ENCODE data around the gene ZDHHC4. TPM values are rescaled to one million over a fixed set of nuclear protein-coding genes. Genes with fewer than 3 reads are reported as not detected.
A peak's percentile ranks its signal among the peaks of the same experiment; 100 is the strongest.

Gene ZDHHC4
- total and polyA plus RNA-seq, 4 donors: 44.1 to 79.6 (median 51.8) TPM

DNA sequence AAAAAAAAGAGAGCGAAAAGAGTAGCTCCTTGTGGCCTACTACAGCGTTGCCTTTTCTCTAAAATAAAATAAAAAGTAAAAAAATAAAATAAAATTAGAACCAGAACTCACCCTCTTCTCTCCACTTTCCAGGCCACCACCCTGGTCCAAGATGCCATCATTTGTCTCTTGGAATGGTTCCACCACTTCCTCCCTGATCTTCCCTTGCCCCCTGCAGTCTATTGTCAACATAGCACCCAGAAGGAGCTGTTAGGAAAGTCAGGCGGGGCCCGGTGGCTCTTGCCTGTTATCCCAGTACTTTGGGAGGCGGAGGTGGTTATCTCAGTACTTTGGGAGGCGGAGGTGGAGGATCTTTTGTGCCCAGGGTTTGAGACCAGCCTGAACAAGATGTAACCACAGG is 18.4 kb upstream of the ZDHHC4 start:
- TF ChIP-seq CTCF (IDR thresholded peaks at IDR 0.05; ENCODE audit: control extremely low read depth, extremely low read depth): no peak
- DNase-seq (peak in 2 of 3 donors; percentile 28 to 46), ATAC-seq (ENCODE audit: insufficient read depth, low FRiP score) (no peak)
- Histone ChIP-seq H3K27ac (ENCODE audit: low read depth in 1 of 2, low read length in 1 of 2) (no peak overlapping the region), H3K9ac (ENCODE audit: insufficient read depth in 1 of 2, low read length in 2 of 2) (no peak overlapping the region), H3K4me1 (ENCODE audit: control insufficient read depth in 5 of 5, insufficient read depth in 5 of 5, low read length in 5 of 5) (no peaks in the 10 kb centered on the region), H3K27me3 (ENCODE audit: control insufficient read depth in 3 of 3, insufficient read depth in 3 of 3, low read length in 2 of 3) (no peaks in the 10 kb centered on the region), H3K9me3 (ENCODE audit: control insufficient read depth in 4 of 4, insufficient read depth in 3 of 4, low read length in 3 of 4) (no peaks in the 10 kb centered on the region), H3K36me3 (ENCODE audit: control insufficient read depth in 4 of 4, insufficient read depth in 4 of 4, low read length in 4 of 4) (no peaks in the 10 kb centered on the region), H3K4me3 (no peak overlapping the region)
- 55 to 58% methylated on average over 5 to 6 of the region's 6 CpGs for WGBS, 2 donors

DNA sequence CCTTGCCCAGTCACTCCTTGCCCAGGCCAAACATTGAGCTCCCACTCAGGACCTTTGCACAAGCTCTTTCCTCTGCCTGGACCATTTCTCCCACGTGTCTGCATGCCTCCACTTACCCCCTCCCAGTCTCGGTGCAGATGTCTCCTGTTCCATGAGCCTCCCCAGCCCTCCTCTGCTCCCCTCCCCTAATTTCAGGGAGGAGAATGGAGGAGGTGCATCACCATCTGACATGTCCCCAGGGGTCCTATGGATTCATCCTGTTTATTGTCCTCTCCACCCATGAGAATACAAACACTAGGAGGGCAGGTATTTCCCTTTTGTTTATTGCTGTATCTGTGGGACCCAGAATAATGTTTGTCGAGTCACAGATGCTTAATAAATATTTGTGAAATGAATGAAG is 17.4 kb upstream of the ZDHHC4 start:
- 44 to 52% methylated on average over 3 of the region's 3 CpGs for WGBS, 2 donors

DNA sequence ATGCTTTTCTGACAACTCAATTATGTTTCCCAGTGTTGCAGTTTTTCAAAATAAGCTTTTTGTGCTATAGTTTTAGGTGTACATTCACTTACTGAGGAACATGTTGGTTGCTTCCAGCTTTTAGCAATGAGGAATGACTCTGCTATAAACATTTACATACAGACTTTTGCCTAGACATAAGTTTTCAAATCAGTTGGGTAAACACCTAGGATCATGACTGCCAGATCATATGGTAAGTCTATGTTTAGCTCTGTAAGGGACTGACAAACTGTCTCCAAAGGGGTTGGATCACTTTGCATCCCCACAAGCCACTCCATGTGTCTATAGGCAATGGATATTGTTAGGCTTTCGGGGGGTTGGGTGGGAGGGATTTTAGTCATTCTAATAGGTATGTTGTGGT is 15.1 kb upstream of the ZDHHC4 start:
- DNase-seq (no peak), ATAC-seq (ENCODE audit: insufficient read depth, low FRiP score) (no peak)
- no peaks in the 10 kb centered on the region for H3K27me3 ChIP-seq (ENCODE audit: control insufficient read depth in 3 of 3, insufficient read depth in 3 of 3, low read length in 2 of 3)
- H3K9me3 ChIP-seq (ENCODE audit: control insufficient read depth in 4 of 4, insufficient read depth in 3 of 4, low read length in 3 of 4): no peaks in the 10 kb centered on the region
- H3K4me3 ChIP-seq: no peak overlapping the region
- no peak overlapping the region for H3K9ac ChIP-seq (ENCODE audit: insufficient read depth in 1 of 2, low read length in 2 of 2)
- H3K27ac ChIP-seq (ENCODE audit: low read depth in 1 of 2, low read length in 1 of 2): no peak overlapping the region
- H3K4me1 ChIP-seq (ENCODE audit: control insufficient read depth in 5 of 5, insufficient read depth in 5 of 5, low read length in 5 of 5): no peaks in the 10 kb centered on the region
- no peaks in the 10 kb centered on the region for H3K36me3 ChIP-seq (ENCODE audit: control insufficient read depth in 4 of 4, insufficient read depth in 4 of 4, low read length in 4 of 4)
- no peak for TF ChIP-seq CTCF (IDR thresholded peaks at IDR 0.05; ENCODE audit: control extremely low read depth, extremely low read depth)
- WGBS, 2 donors: 95 to 97% methylated on average over 1 of the region's 1 CpG

More for the DNA sequence above, 17.4 kb upstream of the ZDHHC4 start:
- DNase-seq (no peak), ATAC-seq (ENCODE audit: insufficient read depth, low FRiP score) (no peak)
- Histone ChIP-seq H3K27me3 (ENCODE audit: control insufficient read depth in 3 of 3, insufficient read depth in 3 of 3, low read length in 2 of 3) (no peaks in the 10 kb centered on the region), H3K27ac (ENCODE audit: low read depth in 1 of 2, low read length in 1 of 2) (no peak overlapping the region), H3K4me3 (no peak overlapping the region), H3K36me3 (ENCODE audit: control insufficient read depth in 4 of 4, insufficient read depth in 4 of 4, low read length in 4 of 4) (no peaks in the 10 kb centered on the region), H3K9me3 (ENCODE audit: control insufficient read depth in 4 of 4, insufficient read depth in 3 of 4, low read length in 3 of 4) (no peaks in the 10 kb centered on the region), H3K4me1 (ENCODE audit: control insufficient read depth in 5 of 5, insufficient read depth in 5 of 5, low read length in 5 of 5) (no peaks in the 10 kb centered on the region), H3K9ac (ENCODE audit: insufficient read depth in 1 of 2, low read length in 2 of 2) (no peak overlapping the region)
- no peak for TF ChIP-seq CTCF (IDR thresholded peaks at IDR 0.05; ENCODE audit: control extremely low read depth, extremely low read depth)
